Keratinocyte (primary cell): ENCODE results near the gene IFIT2. TPM values are rescaled to one million over a fixed set of nuclear protein-coding genes. Genes with fewer than 3 reads are reported as not detected.

ENCODE experiments used
- DNase-seq: peaks from one replicate; pipeline ENCODE4 v3.0.0-alpha.2; 2011; ENCODE audit warnings: low read depth, missing footprints, low spot score
- FAIRE-seq: peaks from 2 replicates; lab custom pipeline; 2011; peaks lifted over from hg19 to GRCh38; lab: Jason Lieb, UNC
- H2AFZ ChIP-seq: 2 replicates; pipeline ENCODE4 v1.6.0; 2012; ENCODE audit warnings: low read length, control low read depth, inconsistent platforms; ENCODE audit not compliant: control insufficient read depth
- H3K27ac ChIP-seq: 2 replicates; pipeline ENCODE4 v1.5.1; 2011; ENCODE audit warnings: low read length; ENCODE audit not compliant: control insufficient read depth, insufficient read depth
- H3K27me3 ChIP-seq: 3 replicates; pipeline ENCODE4 v1.6.0; 2011; ENCODE audit warnings: low read length; ENCODE audit not compliant: control insufficient read depth, insufficient read depth; ENCODE audit errors: extremely low read depth
- H3K36me3 ChIP-seq, 2 experiments: 2 replicates in 1 of 2; 3 replicates in 1 of 2; pipeline ENCODE4 v1.5.1; 2011; ENCODE audit warnings: low read length in 2 of 2, mild to moderate bottlenecking in 1 of 2; ENCODE audit not compliant: control insufficient read depth in 2 of 2, insufficient read depth in 2 of 2; ENCODE audit errors: extremely low read depth in 1 of 2
- H3K4me1 ChIP-seq: 3 replicates; pipeline ENCODE4 v1.5.1; 2011; ENCODE audit warnings: low read length; ENCODE audit not compliant: control insufficient read depth, insufficient read depth; ENCODE audit errors: extremely low read depth
- H3K4me2 ChIP-seq: 3 replicates; pipeline ENCODE4 v1.6.0; 2011; ENCODE audit warnings: low read depth, low read length; ENCODE audit not compliant: control insufficient read depth, insufficient read depth; ENCODE audit errors: extremely low read depth
- H3K4me3 ChIP-seq, 3 experiments: fragments of 200-600 bp in 1 of 3; sonication (generic) in 1 of 3; 2 replicates in 2 of 3; 3 replicates in 1 of 3; pipeline ENCODE4 v1.5.1; 2011 to 2016; ENCODE audit warnings: low read length in 3 of 3, mild to moderate bottlenecking in 3 of 3, control low read depth in 2 of 3, inconsistent platforms in 1 of 3, low read depth in 1 of 3, mixed read lengths in 1 of 3, mixed run types in 1 of 3, moderate library complexity in 1 of 3; ENCODE audit not compliant: control insufficient read depth in 2 of 3, insufficient read depth in 2 of 3; ENCODE audit errors: extremely low read depth in 1 of 3
- H3K79me2 ChIP-seq: 2 replicates; pipeline ENCODE4 v1.6.0; 2012; ENCODE audit warnings: low read length; ENCODE audit not compliant: control insufficient read depth, insufficient read depth
- H3K9ac ChIP-seq: 3 replicates; pipeline ENCODE4 v1.6.0; 2011; ENCODE audit warnings: low read length; ENCODE audit not compliant: control insufficient read depth, insufficient read depth; ENCODE audit errors: extremely low read depth
- H3K9me1 ChIP-seq: 3 replicates; pipeline ENCODE4 v1.6.0; 2011; ENCODE audit warnings: low read length; ENCODE audit not compliant: control insufficient read depth, insufficient read depth; ENCODE audit errors: extremely low read depth
- H3K9me3 ChIP-seq: 2 replicates; pipeline ENCODE4 v1.5.1; 2012; ENCODE audit warnings: low read depth, low read length; ENCODE audit not compliant: control insufficient read depth
- H4K20me1 ChIP-seq: 3 replicates; pipeline ENCODE4 v1.6.0; 2011; ENCODE audit warnings: low read length; ENCODE audit not compliant: control insufficient read depth, insufficient read depth; ENCODE audit errors: extremely low read depth
- CTCF ChIP-seq, 3 experiments: IDR thresholded peaks in 1 of 3; conservative IDR thresholded peaks in 1 of 3; optimal IDR thresholded peaks in 1 of 3; 2 replicates in 2 of 3; 3 replicates in 1 of 3; pipeline versions ENCODE3 to v1.5.1; 2011; ENCODE audit warnings: low read length in 3 of 3, mild to moderate bottlenecking in 3 of 3, moderate library complexity in 2 of 3, control low read depth in 1 of 3, inconsistent platforms in 1 of 3; ENCODE audit not compliant: insufficient read depth in 2 of 3; ENCODE audit errors: extremely low read depth in 1 of 3
- EZH2 ChIP-seq: IDR thresholded peaks from one replicate; pipeline ENCODE4 v1.6.1; 2012; ENCODE audit warnings: inconsistent platforms, mild to moderate bottlenecking, low read length, moderate library complexity
- dilution Hi-C: fragments of 300-500 bp; cut with MboI; formaldehyde crosslinking; loops from one replicate; pipeline ENCODE4 v1.7.0; 2020; ENCODE audit warnings: low sequenced_read_pairs; ENCODE audit not compliant: extremely low pct_ligation_motif_present
- polyA plus RNA-seq, 5 experiments: library from polyadenylated mRNA; depleted of rRNA in 3 of 5; stranded (reverse) in 3 of 5; stranded (forward) in 1 of 5; unstranded in 1 of 5; fragments of >200 nt; gene quantifications; 1 replicate in 1 of 5; 2 replicates in 3 of 5; 3 replicates in 1 of 5; pipeline versions ENCODE4 v1.2.1 to v1.2.3, GENCODE V29; 2011 to 2012; ENCODE audit warnings: missing spikeins in 2 of 5, low read depth in 1 of 5, low replicate concordance in 1 of 5

The IFIT2 gene
- polyA plus RNA-seq, 1 donor (not counting 4 experiments of a cell fraction or from before 2014, with no cell fraction given), result 3.9 TPM

- TF ChIP-seq EZH2 (no peak), CTCF (optimal IDR thresholded peaks at IDR 0.05 in 1 of 3, IDR thresholded peaks at IDR 0.05 in 1 of 3, conservative IDR thresholded peaks at IDR 0.05 in 1 of 3; ENCODE audit: extremely low read depth in 1 of 3, insufficient read depth in 2 of 3, low read length in 3 of 3) (no peak)
- H3K79me2 ChIP-seq, result no peaks in the 10 kb centered on the region
- H3K4me1 ChIP-seq, result no peaks in the 10 kb centered on the region
- no peak for FAIRE-seq
- no peak overlapping the region for H3K4me2 ChIP-seq
- no peak overlapping the region for H2AFZ ChIP-seq
- no peak overlapping the region for H3K9ac ChIP-seq
- H4K20me1 ChIP-seq, result no peaks in the 10 kb centered on the region
- H3K36me3 ChIP-seq, result peaks cover 0 to 3% of the 10 kb centered on the region in 2 experiments
- no peak for DNase-seq
- no peaks in the 10 kb centered on the region for H3K9me3 ChIP-seq
- H3K27me3 ChIP-seq, result no peaks in the 10 kb centered on the region
- H3K9me1 ChIP-seq, result no peaks in the 10 kb centered on the region
- dilution Hi-C loops, result no loop called here
- H3K4me3 ChIP-seq, result no peak overlapping the region
- H3K27ac ChIP-seq, result no peak overlapping the region
Observed at GRCh38 chr10:89310056-89310893, 8.4 kb downstream of the IFIT2 start.

GRCh38 chr10:89312973-89313372, 11.1 kb downstream of the IFIT2 start:
- H3K9me1 ChIP-seq, result no peaks in the 10 kb centered on the region
- no peak overlapping the region for H3K4me2 ChIP-seq
- no peaks in the 10 kb centered on the region for H4K20me1 ChIP-seq
- H3K27me3 ChIP-seq, result no peaks in the 10 kb centered on the region
- H2AFZ ChIP-seq, result no peak overlapping the region
- H3K79me2 ChIP-seq, result no peaks in the 10 kb centered on the region
- no peaks in the 10 kb centered on the region for H3K9me3 ChIP-seq
- no peak for FAIRE-seq
- TF ChIP-seq EZH2 (no peak), CTCF (optimal IDR thresholded peaks at IDR 0.05 in 1 of 3, IDR thresholded peaks at IDR 0.05 in 1 of 3, conservative IDR thresholded peaks at IDR 0.05 in 1 of 3; ENCODE audit: extremely low read depth in 1 of 3, insufficient read depth in 2 of 3, low read length in 3 of 3) (no peak)
- no peaks in the 10 kb centered on the region for H3K4me1 ChIP-seq
- no peak overlapping the region for H3K27ac ChIP-seq
- H3K4me3 ChIP-seq, result no peak overlapping the region
- no peaks in the 10 kb centered on the region for H3K36me3 ChIP-seq
- H3K9ac ChIP-seq, result no peak overlapping the region
- DNase-seq, result no peak
- dilution Hi-C loops, result no loop called here
